GM13977 (cell line): ENCODE results near the gene PKP4.

Source experiments
- DNase-seq: peaks from one replicate; pipeline ENCODE4 v3.0.0; 2012; ENCODE audit warnings: low spot score
- CTCF ChIP-seq: IDR thresholded peaks from 2 replicates; pipeline ENCODE4 v1.5.1; 2012; ENCODE audit warnings: mild to moderate bottlenecking, control low read depth; ENCODE audit not compliant: insufficient read depth; ENCODE audit errors: extremely low read depth, missing control alignments
- in situ Hi-C: fragments of 300-500 bp; cut with MboI; formaldehyde crosslinking; loops from one replicate; pipeline ENCODE4 v1.12.0; 2022; ENCODE audit warnings: low sequenced_read_pairs, low pct_unique_long_range_greater_than_20kb, mixed read lengths, inconsistent platforms; ENCODE audit not compliant: unreplicated experiment

PKP4 gene

GRCh38 chr2:158714420-158714819 lies 257.7 kb downstream of the PKP4 start:
- in situ Hi-C loops, result no loop called here
- TF ChIP-seq CTCF, result no peak

GRCh38 chr2:158715357-158715756 lies 258.6 kb downstream of the PKP4 start:
- in situ Hi-C loops, result no loop called here
- DNase-seq, result no peak
- TF ChIP-seq CTCF, result no peak

More at GRCh38 chr2:158714420-158714819, 257.7 kb downstream of the PKP4 start:
- DNase-seq, result no peak

- TF ChIP-seq CTCF, result no peak
- in situ Hi-C loops, result no loop called here
- no peak for DNase-seq
Measured at GRCh38 chr2:158716121-158716791, 259.5 kb downstream of the PKP4 start.

- in situ Hi-C loops, result no loop called here
- no peak for TF ChIP-seq CTCF
- no peak for DNase-seq
Measured at GRCh38 chr2:158716921-158717320, 260.2 kb downstream of the PKP4 start.

- no peak for DNase-seq
- in situ Hi-C loops, result no loop called here
- no peak for TF ChIP-seq CTCF
Measured at GRCh38 chr2:158717366-158718195, 260.8 kb downstream of the PKP4 start.

- no peak for TF ChIP-seq CTCF
- in situ Hi-C loops, result no loop called here
- DNase-seq, result no peak
Measured at GRCh38 chr2:158718196-158718585, 261.4 kb downstream of the PKP4 start.
